Mucosa of stomach (tissue), 1 donor: ENCODE data around the gene ATF7IP.
"Not testable (repeated sequence)": the region's sequence is repeated elsewhere in the genome, so short reads cannot be mapped to it uniquely, and the experiment has no call there.

Experiments
- H3K27me3 ChIP-seq: one replicate; pipeline ENCODE4 v1.7.0; 2013; ENCODE audit warnings: mild to moderate bottlenecking, low read length; ENCODE audit not compliant: control insufficient read depth, insufficient read depth
- H3K36me3 ChIP-seq: one replicate; pipeline ENCODE4 v1.7.0; 2013; ENCODE audit warnings: low read length; ENCODE audit not compliant: control insufficient read depth, insufficient read depth
- H3K4me1 ChIP-seq: one replicate; pipeline ENCODE4 v1.7.0; 2013; ENCODE audit warnings: mild to moderate bottlenecking, low read length; ENCODE audit not compliant: control insufficient read depth, insufficient read depth
- H3K4me3 ChIP-seq: one replicate; pipeline ENCODE4 v1.7.0; 2013; ENCODE audit warnings: low read length
- H3K9ac ChIP-seq: one replicate; pipeline ENCODE4 v1.7.0; 2013; ENCODE audit warnings: mild to moderate bottlenecking, low read length, moderate library complexity
- H3K9me3 ChIP-seq: one replicate; pipeline ENCODE4 v1.7.0; 2013; ENCODE audit warnings: mild to moderate bottlenecking, low read length, moderate library complexity; ENCODE audit not compliant: control insufficient read depth
- donor health status: Pancreatic carcinoma.

ATF7IP gene

GRCh38 chr12:14354665-14355064 lies 10.8 kb upstream of the ATF7IP start:
- not testable (repeated sequence) for H3K9ac ChIP-seq, H3K4me1 ChIP-seq, H3K4me3 ChIP-seq, H3K9me3 ChIP-seq, H3K36me3 ChIP-seq, H3K27me3 ChIP-seq

GRCh38 chr12:14356147-14356546 lies 9.3 kb upstream of the ATF7IP start:
- Histone ChIP-seq H3K27me3 (no peaks in the 10 kb centered on the region), H3K9me3 (no peaks in the 10 kb centered on the region), H3K4me1 (peaks cover 7% of the 10 kb centered on the region), H3K4me3 (no peak overlapping the region), H3K36me3 (no peaks in the 10 kb centered on the region), H3K9ac (no peak overlapping the region)

- Histone ChIP-seq H3K9me3 (no peaks in the 10 kb centered on the region), H3K4me3 (no peak overlapping the region), H3K27me3 (no peaks in the 10 kb centered on the region), H3K4me1 (peaks cover 7% of the 10 kb centered on the region), H3K9ac (no peak overlapping the region), H3K36me3 (no peaks in the 10 kb centered on the region)
These were observed 8.0 kb upstream of the ATF7IP start for GRCh38 chr12:14357486-14357885.

DNA sequence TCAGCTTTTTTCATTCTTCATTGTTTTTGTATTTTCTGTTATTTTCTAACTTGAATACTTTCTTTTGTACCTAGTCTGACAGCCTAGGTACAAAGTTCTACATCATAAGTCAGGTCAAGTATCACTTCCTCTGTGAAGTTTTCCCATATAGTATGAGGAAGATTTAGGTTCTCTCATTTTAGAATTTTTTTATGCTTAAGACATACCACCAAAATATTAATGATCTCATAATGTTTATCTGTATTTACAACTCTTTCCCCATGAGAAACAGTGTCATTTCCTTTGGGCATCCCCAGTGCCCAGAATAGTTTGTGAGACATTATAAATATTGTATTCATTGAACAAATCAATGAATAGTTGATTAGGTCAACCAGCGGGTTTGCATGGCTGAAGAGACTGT lies 3.1 kb upstream of the ATF7IP start:
- H3K9ac ChIP-seq = no peak overlapping the region
- no peaks in the 10 kb centered on the region for H3K27me3 ChIP-seq

DNA sequence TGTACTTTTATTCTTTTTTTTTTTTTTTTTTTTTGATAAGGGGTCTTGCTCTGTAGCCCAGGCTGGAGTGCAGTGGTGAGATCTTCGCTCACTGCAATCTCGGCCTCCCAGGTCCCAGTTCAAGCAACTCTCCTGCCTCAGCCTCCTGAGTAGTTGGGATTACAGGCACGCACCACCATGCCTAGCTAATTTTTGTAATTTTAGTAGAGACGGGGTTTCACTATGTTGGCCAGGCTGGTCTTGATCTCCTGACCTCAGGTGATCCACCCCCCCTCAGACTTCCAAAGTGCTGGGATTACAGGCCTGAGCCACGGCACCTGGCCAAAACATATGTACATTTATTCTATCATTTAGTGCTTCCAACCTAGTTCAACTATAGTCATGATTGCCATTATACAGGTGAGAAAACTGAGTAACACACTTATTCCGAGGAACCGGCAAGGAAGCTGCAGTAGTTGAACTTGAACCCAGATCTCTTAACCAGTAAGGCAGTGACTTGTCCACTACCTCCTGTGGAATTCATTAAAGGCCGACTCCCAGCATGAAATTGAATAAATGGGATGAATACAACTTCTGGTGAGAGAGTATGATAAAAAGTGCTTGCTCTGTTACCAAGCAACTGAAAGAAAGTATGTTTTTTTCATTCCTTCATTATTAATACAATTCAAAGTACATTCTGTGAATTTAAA lies 755 bp upstream of the ATF7IP start:
- Histone ChIP-seq H3K9me3 (no peaks in the 10 kb centered on the region), H3K9ac (peak overlapping the region; percentile 78), H3K4me3 (peak overlapping the region; percentile 70), H3K36me3 (no peaks in the 10 kb centered on the region), H3K4me1 (no peaks in the 10 kb centered on the region), H3K27me3 (no peaks in the 10 kb centered on the region)

More for the DNA sequence above, 3.1 kb upstream of the ATF7IP start:
- Histone ChIP-seq H3K36me3 (no peaks in the 10 kb centered on the region), H3K4me1 (no peaks in the 10 kb centered on the region), H3K9me3 (no peaks in the 10 kb centered on the region), H3K4me3 (no peak overlapping the region)

DNA sequence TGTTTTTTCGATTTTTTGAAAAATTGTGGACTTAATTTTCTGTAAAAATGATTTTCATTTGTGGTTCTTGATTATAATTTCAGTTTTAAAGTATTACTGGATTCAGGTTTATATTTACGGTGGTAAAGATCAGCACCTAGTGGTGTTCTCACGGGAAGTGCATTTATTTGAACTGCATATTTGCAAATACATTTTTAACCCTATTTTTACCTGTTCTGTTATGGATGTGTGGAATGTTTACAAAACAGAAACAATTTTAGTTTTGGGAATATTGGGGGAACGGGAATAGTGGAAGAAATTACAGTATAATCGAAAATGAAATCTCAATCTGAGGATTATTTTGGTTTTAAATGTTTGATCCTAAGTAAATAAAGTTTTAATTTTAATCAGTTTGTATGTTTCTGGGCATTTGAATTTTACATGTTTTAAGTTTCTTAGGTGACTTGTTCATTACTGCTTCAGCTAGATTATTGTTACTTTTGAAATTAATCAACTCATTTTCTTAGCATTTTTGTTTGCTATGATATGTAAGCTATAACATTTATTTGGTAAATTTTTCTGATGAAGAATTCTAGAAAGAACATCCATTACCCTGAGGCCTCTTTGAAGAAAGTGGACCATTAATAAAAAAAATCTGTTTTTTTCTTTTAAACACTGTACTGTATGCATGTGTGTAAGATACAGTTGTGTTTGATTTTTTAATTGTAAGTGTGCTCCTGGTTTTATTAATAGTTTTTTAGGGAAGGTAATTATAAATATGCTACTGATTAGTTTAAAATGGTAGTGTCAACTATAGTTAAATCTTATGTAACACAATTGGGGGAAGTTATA lies 942 bp downstream of the ATF7IP start:
- no peaks in the 10 kb centered on the region for H3K36me3 ChIP-seq
- no peaks in the 10 kb centered on the region for H3K9me3 ChIP-seq
- peak overlapping the region; percentile 78 for H3K9ac ChIP-seq
- peak overlapping the region; percentile 70 for H3K4me3 ChIP-seq
- no peaks in the 10 kb centered on the region for H3K4me1 ChIP-seq
- H3K27me3 ChIP-seq = no peaks in the 10 kb centered on the region

DNA sequence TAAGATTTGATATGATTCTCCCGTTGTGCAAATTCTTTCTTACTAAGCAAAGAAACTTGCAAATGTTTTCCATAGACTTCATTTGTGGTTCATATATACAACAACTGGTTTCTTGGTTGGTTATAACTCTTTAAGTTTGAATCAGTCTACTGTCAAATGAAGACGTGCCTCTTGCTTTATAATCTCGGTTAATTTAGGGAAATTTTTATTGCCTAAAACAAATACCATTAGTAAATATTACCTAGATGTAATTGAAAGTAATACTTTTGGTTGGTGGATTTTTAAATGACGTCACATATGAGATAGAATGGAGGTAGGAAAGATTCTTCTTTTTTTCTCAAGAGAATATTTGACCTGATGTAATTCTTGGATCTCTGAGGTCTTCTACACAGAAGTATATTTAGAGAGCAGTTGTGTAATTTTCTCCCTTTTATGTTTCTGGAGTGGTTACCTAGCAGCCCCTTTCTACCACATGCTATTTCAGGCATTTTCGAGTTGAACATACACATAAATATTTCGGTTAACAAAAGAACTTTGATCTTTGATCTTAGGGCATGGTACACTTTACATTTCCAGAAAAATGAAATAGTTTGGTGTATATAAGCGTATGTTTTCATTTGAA lies 1.7 kb downstream of the ATF7IP start:
- Histone ChIP-seq H3K27me3 (no peaks in the 10 kb centered on the region), H3K4me1 (no peaks in the 10 kb centered on the region), H3K9ac (peak overlapping the region; percentile 78), H3K36me3 (no peaks in the 10 kb centered on the region), H3K4me3 (peak overlapping the region; percentile 70), H3K9me3 (no peaks in the 10 kb centered on the region)

DNA sequence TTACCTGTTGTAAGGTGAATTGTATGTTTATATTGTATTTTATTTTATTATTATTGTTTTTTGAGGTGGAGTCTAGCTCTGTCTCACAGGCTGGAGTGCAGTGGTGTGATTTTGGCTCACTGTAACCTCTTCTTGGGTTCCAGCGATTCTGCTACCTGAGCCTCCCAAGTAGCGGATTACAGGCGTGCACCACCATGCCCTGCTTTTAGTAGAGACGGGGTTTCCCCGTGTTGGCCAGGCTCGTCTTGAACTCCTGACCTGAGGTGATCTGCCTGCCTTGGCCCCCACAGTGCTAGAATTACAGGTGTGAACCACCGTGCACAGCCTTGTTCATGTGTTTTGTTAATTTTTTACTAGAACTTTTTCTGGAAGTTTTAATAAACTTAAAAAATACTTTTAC lies 3.8 kb downstream of the ATF7IP start:
- Histone ChIP-seq H3K4me1 (no peaks in the 10 kb centered on the region), H3K4me3 (no peak overlapping the region), H3K9ac (no peak overlapping the region), H3K27me3 (no peaks in the 10 kb centered on the region), H3K9me3 (no peaks in the 10 kb centered on the region), H3K36me3 (no peaks in the 10 kb centered on the region)

DNA sequence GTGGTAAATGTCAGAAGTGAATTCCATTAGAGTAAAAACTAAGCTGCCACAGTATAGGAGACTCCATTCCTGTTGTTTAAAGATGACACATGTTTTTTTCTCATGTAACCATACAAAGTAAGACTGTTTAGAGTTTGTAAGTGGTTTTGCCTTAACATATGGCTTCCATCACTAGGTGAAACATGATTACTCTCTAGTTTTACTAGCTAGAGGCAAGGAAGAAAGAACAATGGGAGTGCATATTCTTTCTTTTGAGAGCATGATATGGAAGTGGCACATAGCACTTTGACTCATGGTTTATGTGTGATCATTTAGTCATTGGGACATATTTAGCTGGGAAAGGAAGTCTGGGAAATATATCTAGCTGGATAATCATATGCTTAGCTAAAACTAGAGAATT lies 7.7 kb downstream of the ATF7IP start:
- H3K4me1 ChIP-seq = no peaks in the 10 kb centered on the region
- no peak overlapping the region for H3K4me3 ChIP-seq
- H3K9me3 ChIP-seq = no peaks in the 10 kb centered on the region
- H3K9ac ChIP-seq = no peak overlapping the region
- no peaks in the 10 kb centered on the region for H3K27me3 ChIP-seq
- no peaks in the 10 kb centered on the region for H3K36me3 ChIP-seq

GRCh38 chr12:14379508-14379907 lies 14.0 kb downstream of the ATF7IP start:
- Histone ChIP-seq H3K9me3 (peaks cover 7% of the 10 kb centered on the region), H3K27me3 (no peaks in the 10 kb centered on the region), H3K36me3 (no peaks in the 10 kb centered on the region), H3K4me1 (peaks cover 13% of the 10 kb centered on the region), H3K4me3 (no peak overlapping the region), H3K9ac (no peak overlapping the region)

GRCh38 chr12:14384783-14385638 lies 19.5 kb downstream of the ATF7IP start:
- Histone ChIP-seq H3K4me3 (no peak overlapping the region), H3K4me1 (peaks cover 16% of the 10 kb centered on the region), H3K9me3 (no peaks in the 10 kb centered on the region), H3K36me3 (no peaks in the 10 kb centered on the region), H3K27me3 (no peaks in the 10 kb centered on the region), H3K9ac (peak overlapping the region; percentile 36)
